Measurements from ENCODE around the gene S100A3.

S100A3 gene

DNA sequence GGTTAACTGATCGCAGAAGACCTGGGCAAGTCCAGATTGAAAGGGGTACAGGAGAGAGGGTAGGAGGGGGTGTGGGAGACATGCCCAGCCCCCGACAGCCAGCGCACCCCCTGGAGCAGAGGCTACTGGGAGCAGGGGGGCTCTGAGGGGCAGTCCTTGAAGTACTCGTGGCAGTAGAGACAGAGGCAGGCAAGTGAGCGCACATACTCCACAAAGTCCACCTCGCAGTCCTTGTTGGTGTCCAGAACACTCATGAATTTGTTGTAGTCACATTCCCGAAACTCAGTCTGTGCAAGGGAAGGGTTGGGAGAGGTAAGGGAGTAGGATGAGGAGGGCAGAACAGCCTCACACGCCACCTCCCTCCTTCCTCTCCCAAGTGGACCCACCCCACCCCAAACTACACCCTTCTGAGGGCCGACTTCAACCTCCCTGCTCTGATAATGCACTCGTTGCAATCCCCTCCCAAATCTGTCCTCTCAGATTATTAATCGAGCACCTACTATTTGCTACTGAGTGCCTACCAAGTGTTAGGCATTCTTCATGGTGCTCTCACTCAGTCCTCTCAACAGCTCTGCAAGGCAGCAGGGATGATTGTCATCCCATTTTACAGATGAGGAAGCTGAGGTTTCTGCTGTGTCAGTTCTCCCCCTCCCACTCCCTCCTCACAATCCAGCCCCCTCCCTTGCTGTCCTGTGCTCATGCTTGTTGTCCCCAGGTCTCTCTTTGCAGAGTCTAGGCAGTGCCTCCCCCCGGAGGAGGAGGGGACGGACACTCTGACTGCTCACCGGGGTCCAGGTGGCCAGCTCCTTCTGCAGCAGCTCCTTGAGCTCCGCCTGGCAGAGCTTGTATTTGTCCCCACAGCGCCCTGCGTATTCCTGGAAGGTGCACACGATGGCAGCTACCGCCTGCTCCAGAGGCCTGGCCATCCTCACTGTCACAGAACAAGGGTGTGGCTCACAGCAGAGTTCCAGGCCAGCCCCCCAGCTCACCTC is 1.2 kb downstream of the S100A3 start:
- DNase-seq (ENCODE audit: low read depth), result no peak

DNA sequence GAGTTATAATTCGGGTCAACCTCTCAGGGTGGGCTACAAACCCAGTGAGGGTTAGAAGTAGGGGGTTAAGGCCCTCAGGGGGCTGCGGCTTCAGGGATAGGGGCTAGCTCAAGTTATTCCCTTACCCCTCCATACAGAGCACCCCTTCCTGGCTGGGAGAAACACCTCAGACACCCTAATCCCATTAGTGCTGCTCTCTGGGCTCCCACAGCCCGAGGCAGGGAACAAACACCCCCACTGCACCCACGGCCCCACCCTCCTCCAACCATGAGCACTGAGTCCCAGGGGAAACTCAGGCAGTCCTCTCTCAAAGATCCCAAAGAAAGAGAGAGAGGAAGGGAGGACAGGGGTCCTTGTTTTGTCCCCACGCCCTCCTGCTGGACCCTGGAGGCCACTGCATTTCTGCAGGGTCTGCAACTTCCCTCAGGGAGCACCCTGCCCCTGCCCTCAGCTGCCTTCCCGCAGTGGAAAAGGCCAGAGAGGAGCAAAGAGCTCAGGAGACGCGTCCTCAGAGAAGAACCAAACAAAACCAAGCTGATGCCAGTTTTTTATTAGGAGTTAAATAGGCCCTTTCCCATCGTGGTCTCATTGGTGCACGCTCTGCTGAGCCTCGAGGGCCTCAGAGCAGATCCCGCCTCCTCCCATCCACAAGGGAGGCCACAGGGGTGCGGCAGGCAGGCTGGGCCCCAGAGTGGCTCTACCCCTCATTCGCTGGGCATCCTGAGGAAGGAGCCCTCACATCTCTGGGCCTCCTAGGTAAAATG is 2.1 kb downstream of the S100A3 start:
- no peak for DNase-seq (ENCODE audit: low read depth)

DNA sequence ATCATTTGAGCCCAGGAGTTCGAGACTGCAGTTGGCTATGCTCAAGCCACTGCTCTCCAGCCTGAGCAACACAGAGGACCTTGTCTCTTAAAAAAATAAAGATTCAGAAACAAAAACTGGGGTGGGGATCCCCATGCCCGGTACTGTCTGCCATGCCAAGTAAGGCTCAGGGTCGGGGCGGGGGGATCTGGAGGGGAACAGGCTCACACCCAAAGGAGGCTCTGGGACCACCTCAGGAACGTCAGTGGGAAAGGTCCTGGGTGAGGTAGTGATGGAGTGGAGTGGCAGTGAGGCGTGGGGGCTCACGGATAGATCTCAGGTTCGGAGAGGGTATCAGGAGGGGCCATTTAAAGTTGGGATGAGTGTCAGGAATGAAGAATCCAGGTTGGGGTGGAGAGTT is 2.7 kb downstream of the S100A3 start:
- no peak for DNase-seq (ENCODE audit: low read depth)

DNA sequence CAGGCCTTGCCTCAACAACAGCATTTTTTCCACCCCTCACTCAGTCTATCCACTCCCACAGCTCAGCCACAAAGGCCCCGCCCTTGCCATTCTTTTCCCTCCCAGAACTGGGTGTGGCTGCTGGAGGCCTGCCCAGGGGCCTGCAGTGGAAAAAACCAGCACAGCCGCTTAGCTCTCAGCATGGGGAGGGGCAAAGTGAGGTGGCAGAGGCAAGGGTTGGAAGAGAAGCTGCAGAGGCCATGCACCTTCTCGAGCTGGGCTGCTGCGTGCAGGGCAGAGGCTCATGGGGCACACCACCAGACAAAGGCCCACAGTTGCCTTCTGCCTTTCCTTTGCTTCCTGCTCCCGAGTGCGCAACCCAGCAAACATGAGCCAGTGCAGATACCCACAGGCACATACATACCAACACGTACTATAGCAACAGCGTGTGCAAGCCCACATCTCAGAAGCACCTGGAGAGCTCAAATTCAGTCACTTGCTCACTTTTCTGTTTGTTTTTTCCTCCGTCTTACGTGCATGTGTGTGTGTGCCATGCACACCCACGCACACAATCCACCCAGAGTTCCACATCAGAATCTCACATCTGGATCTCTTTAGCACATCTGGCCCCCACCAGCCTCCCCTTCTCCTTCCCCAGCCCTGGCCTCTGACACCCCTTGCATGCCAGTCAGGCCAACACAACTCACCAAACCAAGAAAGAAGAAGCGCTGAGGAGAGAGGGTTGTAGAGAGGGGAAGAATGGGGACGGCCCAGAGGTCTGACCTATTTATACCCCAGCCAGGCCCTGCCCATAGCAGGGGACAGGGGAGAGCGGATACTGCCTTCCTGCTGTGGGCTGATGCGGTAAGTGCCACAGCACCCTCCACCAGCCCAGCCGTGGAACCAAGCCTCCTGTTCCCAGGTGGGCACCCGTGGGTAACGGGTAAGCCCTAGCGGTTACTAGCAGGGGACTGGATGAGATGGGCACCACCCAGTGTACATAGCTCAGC is 3.7 kb downstream of the S100A3 start, which contains the start of gene S100A4:
Gene S100A4 (minus strand): TSS at position 740 of the 989 bp plus-strand sequence. CDS start 1,012 bp downstream, outside the sequence.
- DNase-seq (ENCODE audit: low read depth), result peak; percentile 81

DNA sequence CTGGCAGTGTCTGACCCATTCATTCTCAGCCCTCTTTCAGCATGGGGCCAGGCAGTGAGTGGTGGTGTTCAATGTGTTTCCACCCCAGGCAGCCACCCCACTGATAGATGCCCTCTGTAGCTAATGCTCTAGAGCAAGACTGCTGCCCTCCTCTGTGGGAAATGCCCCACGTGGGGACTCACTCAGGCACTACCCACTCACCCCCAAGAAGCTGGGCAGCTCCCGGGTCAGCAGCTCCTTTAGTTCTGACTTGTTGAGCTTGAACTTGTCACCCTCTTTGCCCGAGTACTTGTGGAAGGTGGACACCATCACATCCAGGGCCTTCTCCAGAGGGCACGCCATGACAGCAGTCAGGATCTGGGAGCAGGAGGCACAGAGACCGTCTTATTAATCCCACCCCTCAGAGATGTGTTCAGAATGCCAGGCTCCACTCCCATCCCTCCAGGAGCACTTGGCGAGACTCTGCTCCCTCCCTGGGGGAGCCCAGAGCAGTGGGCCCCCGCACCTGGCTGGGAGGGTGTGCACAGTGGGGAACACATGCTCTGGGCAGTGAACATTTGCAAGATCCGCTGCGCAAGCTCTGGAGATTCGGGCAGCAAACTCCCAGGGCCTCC is 4.5 kb downstream of the S100A3 start:
- DNase-seq (ENCODE audit: low read depth), result no peak

DNA sequence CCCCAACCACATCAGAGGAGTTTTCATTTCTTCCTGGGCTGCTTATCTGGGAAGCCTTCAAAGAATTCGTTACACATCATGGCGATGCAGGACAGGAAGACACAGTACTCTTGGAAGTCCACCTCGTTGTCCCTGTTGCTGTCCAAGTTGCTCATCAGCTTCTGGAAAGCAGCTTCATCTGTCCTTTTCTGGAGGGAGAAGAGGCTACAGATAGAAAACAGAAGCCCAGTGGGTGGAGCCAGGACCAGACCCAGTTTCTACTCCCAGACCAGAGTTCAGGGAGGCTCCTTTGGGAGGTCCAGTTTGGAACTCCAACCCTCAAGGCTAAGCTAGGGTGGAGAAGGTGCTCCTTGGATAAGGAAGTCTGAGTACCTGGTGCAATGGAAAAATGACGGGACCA is 5.3 kb downstream of the S100A3 start:
- DNase-seq (ENCODE audit: low read depth), result no peak

DNA sequence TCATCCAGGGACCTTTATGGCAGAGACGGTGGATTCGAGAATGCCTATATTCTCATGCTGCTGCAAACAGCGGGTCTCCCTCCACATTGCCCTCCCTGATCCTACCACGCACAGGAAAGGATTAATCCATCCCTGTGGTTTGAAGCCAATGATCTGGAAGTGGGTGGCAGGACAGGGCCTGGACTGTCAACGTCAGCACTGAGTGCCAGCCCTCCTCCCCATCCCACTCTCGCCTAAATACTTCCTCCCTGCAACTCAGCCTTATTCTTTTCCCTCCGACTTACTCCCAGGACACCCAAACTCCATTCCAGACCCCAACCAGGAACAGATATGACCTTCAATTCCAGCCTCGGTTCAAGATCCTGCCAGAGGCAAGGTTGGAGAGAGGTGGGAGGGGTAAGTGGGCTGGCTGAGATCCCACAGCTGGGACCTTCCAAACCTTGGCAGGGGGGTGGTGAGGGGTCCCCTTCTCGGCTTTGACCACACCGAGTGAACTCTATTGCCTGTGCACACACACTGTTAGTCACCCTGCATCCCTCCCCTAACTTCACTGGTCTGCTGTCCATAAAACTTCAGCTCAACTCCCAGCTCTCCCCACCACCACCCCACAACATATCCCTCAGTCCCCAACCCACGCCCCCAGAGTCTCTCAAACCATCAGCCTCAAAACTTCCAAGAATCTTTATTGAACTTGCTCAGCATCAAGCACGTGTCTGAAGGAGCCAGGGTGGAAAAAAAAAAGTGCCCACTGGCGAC is 5.9 kb downstream of the S100A3 start:
- no peak for DNase-seq (ENCODE audit: low read depth)

DNA sequence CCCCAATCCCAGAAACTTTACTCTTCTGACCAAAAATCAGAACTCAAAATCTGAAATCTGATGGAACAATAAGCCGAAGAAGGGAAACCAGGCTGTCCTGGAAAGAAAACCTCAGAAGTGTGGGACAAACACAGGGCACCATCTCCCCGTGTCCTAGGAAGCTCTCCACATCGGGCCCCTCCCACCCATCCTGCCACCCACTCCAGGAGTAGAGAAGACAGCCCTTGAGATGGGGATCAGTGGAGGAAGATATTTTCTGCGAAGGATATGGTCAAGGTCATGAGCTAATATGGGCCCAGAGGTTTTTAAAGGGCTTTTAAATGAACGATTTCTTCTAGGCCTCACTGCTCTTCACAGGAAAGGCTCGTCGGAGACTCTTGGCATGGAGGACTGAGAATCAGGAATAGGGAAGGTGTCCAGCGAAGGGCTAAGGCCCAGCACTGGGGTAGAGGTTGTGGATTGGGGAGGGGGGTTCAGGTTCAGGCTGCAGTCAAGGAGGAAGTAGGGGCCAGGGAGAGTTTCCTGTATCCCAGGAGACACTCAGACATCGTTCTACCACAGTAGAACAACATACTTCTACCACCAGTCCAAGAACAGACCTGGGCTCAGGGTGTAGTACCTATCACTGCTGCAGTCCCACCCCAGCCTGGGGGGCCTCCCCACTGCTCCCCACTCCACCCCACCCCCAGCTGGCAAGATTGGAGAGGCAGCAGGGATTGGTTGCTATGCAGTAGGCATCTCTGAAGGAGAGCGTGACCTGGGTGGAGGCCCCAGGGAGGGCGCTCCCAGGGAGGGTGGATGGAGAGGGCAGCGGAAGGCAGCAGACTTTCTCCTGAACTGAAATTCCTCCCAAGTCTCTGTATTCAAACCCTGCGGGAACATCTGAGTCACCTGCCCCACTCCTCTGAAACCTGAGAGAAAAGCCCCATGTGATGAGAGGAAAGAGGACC is 7.1 kb downstream of the S100A3 start:
- no peak for DNase-seq (ENCODE audit: low read depth)

DNA sequence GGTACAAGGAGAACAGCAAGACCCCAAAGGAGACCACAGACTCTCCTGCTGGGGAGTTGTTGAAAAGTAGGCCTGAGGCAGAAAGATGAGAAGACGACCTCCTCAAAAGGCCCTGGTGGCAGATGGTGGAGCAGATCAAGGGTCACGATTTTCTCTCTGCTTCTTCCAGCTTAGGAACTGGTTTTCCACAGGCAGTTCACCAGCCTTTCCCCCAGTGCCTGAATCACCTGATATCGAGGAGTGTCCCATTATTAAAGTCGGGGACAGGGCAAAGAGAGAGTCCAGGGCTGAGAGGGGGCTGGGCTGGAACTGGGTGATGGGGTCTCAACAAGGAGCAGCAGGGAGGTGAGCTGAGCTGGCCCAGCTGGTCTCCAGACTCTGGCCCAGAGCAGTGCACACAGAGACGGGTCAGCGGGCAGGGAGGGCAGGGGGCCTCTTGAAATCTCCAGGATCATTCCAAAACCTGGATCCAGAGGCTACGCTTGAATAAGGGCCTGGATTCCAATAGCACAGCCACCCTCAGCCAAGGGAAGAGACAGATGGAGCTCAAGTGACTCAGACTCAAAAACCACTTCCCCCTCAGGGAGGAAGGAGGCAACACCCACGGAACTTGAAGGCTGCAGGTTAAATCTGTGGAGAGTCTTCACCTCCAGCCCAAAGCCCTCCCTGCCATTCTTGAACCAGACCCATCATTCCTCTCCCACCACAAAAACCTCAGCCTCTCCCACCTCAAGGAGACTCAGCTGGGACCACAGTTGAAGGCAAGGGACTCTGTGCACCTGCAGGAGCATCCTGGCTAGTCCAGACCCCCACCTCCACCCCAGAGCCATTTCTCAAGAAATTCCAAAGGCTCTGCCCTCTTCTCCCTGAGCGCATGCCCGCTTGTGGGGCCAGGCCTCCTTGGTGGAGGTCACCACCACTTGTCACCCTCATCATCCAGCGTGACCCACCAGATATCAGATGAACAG is 8.4 kb downstream of the S100A3 start, which contains the start of gene S100A5:
Gene S100A5 (minus strand): TSS at position 541 of the 968 bp plus-strand sequence. CDS start 743 bp downstream, outside the sequence.
- DNase-seq (ENCODE audit: low read depth), result no peak

DNA sequence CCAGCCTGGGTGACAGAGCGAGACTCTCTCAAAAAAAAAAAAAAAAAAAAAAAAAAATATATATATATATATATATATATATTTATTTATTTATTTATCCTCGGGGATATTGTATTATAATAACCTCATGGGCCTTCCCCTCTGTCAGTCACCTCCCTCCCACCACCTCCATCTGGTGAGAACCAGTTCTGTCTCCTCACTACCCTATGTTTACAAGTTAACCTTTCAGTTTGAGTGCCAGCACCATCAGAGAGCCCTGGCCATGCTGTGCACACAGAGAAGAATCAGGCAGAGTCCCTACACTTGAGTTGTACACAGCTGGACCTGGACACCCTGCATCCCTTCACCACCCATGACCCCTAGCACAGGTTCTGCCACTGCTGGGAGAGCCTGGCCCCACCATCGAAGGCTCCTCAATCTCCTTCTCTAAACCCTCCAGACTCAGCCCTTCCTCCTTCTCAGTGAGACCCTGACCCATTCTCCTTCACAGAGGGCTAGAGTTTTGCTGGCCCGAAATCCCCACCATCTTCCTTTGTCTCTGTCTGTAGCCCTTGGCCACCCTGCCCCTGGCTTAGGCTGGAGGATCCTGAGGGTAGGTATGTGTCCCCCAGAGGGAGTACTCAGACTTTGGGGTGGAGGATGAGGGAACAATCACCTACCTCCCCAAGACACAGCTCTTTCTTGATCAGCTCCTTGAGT is 9.5 kb downstream of the S100A3 start:
- no peak for DNase-seq (ENCODE audit: low read depth)

DNA sequence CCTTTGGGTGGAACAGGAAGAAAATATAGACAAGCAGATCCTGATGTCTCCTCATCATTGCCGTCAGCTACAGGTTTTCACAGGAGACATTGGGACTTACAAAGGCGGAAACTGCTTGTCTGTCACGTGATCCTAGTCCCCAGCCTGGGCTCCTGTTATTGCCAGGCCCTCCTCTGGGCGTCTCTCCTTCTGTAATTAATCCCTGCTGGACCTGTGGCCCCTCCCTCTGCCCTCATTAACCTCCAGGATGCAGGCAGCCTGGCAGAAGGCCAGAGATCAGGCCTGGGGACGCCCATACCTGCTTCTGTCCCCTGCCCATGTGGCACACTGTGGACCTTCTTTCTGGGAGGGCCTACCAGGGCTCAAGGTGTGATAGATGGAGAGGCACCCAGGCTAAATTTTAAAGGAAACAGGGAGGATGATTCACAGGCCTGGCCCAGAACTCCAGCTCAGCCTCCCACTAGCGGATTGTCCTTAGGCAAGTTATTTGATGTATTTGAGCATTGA is 10.7 kb downstream of the S100A3 start:
- DNase-seq (ENCODE audit: low read depth), result no peak

DNA sequence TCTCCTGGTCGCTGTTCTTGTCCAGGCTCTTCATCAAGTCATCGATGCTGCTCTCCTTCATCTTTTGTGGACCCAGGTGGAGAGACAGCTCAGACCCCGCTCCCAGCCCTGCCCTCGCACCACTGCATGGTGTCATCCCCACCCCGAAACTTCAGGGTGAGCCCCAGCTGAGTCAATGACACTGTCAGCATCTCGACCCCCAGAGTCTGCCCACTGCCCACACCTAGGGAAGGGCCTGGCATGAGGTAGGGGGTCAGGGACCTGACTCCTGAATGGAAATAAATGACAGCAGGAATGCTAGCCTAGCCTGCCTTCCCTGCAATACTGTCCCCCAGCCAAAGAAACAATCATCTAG is 11.7 kb downstream of the S100A3 start:
- no peak for DNase-seq (ENCODE audit: low read depth)

DNA sequence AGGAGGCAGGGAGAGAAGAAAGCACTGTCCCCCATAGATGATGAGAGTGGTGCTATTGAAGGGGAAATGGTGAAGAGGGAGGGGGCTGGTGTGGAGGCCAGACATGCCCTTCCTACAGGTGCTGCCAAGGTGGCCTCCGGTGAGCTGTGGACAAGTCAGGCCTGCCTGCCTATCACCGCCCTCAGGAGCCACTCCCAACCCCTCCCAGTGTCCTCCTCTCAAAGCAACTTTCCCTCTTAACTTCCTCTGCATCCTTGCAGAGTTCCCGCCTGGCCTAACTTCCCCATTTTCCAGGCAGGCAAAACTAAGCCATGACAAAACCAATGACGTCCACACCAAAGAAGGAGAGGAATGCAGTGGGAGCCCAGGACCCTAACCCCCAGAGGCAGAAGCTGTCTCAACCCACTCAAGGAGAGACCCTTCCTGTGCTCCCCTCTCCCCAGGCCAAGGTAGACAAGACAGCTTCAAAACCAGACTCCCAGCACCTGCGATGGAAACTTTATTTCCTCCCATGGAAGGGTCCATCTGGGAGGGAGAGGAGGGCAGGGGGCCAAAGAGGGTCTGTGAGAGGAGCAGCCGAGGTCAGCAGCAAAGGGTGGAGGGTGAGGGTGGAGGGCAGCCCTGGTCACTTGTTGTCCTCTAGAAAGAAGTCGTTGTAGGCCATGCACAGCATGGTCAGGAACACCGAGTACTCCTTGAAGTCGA is 12.2 kb downstream of the S100A3 start:
- no peak for DNase-seq (ENCODE audit: low read depth)

DNA sequence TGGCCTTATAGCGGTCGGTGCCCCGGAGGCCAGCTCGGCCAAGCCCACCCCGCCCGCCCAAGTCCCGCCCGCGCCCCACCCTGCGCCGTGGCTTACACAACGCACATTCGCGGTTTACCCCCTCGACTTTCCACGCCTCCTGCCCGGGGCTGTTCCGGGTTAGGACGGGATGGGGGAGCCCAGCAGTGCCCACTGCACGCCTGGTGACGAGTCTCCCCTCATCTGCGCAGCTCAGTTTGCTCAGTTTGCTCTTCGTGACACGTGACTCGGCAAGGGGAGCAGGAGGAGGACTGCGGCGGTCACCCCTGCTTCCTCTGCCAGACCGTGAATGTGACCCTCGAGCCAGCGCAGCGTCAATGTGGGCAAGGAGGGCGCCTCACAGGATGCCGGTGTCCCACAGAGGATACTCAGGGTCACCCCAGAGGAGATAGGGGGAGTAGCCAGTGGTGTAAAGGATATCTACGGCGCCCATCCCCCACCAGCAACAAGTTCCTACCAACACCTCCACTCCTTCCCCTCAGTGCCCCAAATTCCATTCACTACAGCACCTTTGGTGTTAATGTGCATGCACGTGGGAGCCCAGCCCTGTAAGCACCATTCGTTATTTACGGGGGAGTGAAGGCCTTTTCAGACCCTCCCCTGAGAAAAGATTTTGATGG is 12.9 kb downstream of the S100A3 start:
- peak; percentile 78 for DNase-seq (ENCODE audit: low read depth)

DNA sequence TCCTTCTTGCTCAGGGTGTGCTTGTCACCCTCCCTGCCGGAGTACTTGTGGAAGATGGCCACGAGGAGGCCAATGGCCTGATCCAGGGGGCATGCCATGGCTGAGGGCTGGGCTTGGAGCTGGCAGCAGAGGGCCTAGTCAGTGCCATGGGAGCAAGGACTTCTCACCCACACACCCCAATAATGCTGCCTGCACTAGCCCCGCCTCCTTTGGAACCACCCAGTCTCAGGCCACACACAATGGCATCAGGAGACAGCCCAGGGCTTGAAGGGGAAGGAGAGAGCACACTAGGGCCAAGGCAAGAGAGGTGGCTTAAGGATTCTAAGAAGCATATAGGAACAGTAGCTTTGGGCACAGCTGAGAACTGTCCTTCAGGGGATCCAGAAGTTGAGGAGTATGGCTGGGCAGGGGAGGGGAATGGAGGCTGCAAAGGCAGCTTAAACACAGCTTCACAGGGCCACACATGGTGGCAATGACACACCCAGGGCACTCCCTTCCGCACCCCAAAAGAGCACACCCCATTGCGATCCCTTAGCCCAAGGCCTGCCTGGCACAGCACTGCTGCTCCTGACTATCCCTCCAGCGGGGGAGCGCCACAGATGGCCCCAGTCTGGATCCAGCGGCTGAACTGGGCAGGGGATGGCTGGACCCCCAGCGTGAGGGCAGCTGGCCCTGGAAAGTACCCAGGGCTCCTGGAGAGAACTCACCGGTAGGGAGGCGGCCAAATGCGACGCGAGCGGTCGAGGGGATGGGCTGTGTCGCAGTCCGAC is 13.6 kb downstream of the S100A3 start, which contains the start of gene S100A6:
Gene S100A6 (minus strand): TSS at position 750 of the 770 bp plus-strand sequence. CDS start 652 bp downstream, at position 98.
- DNase-seq (ENCODE audit: low read depth), result no peak
